Activated T-cell treated with anti-CD3 and anti-CD28 coated beads for 1 hour (primary cell): ENCODE measurements around the gene SPATA25.
"Not testable (repeated sequence)": the region's sequence is repeated elsewhere in the genome, so short reads cannot be mapped to it uniquely, and the experiment has no call there.

Experiments used
- DNase-seq: peaks from one replicate; pipeline ENCODE4 v3.0.0-alpha.2; 2020; ENCODE audit warnings: low read depth

The SPATA25 gene

GRCh38 chr20:45887346-45887715, at the start of gene SPATA25:
SPATA25 (minus strand) TSS chr20:45887622; CDS start chr20:45887590, 32 bp downstream.
- DNase-seq = no peak

GRCh38 chr20:45935416-45936046, 48.1 kb upstream of the SPATA25 start:
- no peak for DNase-seq

- DNase-seq = peak; percentile 98
These were observed 47.4 kb upstream of the SPATA25 start, which contains the start of gene PCIF1 for GRCh38 chr20:45934586-45935415. PCIF1 (plus strand) TSS chr20:45934683; CDS start chr20:45939000, 4,317 bp downstream.

GRCh38 chr20:45934046-45934585, 46.7 kb upstream of the SPATA25 start:
- no peak for DNase-seq

DNA sequence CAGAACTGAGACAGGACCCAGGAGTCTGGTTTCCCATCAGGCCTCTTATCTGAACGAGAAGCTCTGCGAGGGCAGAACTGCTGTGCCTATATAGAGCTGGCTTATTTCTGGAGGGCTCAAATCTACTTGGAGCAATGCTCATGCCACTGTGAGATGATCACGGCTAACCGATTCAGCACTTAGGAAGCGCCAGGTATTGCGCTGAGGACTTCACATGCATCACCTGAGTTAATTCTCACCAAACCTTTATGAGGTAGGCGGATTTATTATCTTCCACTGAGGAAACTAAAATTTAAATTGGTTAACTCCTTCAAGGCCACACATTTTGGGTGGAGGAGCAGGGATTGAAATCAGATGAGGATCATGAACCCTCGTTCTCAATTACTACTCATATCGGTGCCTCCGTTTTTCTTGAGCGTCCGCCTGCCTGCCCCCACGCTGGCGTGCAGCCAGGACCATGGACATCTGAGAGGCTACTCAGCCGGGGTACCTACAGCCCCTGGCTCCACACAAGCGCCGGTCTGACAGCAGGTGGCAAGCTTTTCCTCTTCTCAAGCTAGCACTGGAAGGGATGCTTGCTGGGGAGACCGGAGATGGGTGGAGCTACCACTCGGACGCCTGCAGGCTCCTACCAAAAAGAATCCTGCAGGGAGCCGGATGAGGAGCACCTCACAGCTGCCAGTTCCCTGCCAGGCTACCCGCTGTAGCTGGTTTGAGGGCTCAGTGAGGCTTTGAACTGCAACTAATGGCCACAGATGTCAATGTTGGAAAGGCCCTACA, 46.0 kb upstream of the SPATA25 start:
- peak; percentile 27 for DNase-seq

GRCh38 chr20:45931680-45932079, 44.3 kb upstream of the SPATA25 start:
- DNase-seq = not testable (repeated sequence)

DNA sequence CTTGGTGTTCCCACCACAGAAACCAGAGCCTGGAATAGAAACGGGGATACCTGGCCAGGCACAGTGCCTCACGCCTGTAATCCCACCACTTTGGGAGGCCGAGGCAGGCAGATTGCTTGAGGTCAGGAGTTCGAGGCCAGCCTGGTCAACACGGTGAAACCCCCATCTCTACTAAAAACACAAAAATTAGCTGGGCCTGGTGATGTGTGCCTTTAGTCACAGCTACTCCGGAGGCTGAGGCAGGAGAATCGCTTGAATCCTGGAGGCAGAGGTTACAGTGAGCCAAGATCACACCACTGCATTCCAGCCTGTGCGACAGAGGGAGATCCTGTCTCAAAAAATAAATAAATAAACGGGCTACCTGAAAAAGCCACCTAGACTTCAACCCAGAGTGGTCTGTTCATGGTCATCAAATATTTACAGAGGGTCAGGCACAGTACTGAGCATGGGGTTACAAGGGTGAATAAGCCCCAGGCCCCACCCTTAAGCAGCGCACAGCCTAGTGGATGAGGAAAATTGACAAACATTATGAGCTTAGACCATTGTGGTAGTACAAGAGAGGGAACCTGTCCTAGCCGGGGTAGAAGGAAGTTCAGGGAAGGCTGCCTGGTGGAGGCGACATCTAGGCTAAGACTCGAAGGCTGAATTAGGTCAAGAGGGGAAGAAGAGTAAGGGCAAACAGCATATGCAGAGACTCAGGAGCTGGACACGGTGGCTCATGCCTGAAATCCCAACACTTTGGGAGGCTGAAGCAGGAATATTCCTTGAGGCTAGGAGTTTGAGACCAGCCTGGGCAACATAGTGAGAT, 39.9 kb upstream of the SPATA25 start:
- DNase-seq = no peak

- no peak for DNase-seq
These were observed 39.3 kb upstream of the SPATA25 start for GRCh38 chr20:45926731-45927070.

DNA sequence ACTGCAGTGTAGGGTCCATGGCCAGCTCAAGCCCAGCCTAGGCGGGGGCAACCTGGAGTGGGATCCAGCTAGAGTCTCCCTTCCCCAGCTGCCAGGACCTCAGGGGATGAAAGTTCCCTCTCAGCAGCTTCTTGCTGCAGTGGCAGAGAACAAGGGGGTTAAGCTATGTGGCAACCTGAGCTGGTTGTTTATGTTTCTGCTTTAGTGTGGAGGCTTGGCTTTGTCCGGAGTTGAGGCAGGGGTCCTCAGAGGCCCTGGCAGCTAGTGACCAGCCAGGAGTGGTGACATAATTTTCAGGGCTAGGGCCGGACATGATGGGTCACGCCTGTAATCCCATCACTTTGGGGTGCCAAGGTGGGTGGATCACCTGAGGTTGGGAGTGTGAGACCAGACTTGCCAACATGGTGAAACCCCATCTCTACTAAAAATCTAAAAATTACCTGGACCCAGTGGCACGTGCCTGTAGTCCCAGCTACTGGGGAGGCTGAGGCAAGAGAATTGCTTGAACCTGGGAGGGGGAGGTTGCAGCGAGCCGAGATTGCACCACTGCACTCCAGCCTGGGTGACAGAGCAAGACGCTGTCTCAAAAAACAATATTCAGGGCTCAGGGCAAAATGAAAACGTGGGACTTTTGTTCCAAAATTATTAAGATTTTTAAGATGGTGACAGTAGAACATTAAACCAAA, 38.5 kb upstream of the SPATA25 start:
- no peak for DNase-seq

DNA sequence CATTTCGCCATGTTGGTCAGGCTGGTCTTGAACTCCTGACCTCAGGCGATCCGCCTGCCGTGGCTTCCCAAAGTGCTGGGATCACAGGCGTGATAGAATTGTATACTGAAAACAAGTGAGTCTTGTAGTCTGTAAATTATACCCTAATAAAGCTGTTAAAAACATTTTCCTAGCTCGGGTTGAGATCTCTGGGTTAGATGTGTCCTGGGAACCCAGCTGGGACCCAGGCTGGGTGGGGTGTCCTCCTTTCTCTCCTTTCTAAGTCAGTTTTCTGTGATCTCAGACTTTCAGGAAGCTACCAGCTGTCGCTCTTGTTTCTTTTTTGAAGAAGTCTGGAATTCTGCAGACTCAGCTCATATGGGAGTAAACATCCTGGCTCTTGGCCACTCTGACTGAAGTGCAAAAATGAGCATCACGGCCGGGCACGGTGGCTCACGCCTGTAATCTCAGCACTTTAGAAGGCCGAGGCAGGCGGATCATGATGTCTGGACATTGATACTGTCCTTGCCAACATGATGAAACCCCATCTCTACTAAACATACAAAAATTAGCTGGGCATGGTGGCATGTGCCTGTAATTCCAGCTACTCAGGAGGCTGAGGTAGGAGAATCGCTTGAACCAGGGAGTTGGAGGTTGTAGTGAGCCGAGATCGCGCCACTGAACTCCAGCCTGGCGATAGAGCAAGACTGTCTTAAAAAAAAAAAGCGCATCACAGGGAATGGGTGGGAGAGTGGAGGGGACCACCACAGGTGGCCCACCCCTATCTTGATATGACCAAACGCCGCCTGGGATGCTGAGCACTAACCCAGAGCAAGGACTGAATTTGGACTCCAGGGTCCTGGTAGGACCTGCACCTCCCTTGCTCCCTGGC, 37.2 kb upstream of the SPATA25 start:
- DNase-seq = no peak

- DNase-seq = no peak
These were observed 34.1 kb upstream of the SPATA25 start for GRCh38 chr20:45921337-45922189.

DNA sequence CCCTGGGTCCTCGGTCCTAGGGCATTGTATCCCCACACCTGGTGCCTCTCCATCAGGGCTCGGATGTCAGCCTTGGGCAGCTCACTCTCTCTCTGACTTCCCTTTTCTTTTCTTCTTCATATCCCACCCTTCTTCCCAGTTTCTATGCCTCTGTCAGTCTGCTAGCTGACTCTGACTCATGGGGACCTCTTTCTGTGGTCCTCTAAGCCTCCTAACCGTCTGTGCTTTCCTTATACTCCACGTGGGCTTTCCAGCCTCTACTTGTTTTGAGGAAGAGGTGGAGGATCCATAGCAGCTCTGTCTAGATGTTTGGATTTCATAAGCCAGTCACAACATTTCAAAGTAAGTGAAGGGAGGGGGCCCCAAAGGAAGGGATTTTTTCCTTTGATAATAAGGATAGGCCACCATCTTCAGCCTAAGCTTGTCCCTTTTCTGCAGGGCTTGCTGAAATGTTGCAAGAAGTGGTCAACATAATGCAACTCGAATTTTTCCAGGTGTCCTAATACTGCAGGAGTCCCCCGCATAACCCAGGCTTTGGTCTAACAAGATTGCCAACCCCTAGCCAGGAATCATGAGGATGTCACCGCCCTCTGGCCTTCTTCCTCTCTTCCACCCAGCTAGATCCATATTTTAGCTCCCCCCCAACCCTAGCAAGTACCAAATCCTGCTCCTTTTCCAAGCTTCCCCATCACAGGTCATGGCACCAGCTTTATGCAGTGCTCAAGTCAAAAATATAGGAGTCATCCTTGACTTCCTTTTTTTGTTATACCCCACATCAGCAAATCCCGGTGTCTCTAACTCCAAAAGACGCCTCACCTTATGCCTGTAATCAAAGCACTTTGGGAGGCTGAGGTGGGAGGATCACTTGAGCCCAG, 33.3 kb upstream of the SPATA25 start:
- no peak for DNase-seq

GRCh38 chr20:45919542-45920399, 32.3 kb upstream of the SPATA25 start:
- DNase-seq = no peak

GRCh38 chr20:45918779-45919537, 31.5 kb upstream of the SPATA25 start:
- no peak for DNase-seq

- no peak for DNase-seq
These were observed 30.8 kb upstream of the SPATA25 start for GRCh38 chr20:45918182-45918737.

DNA sequence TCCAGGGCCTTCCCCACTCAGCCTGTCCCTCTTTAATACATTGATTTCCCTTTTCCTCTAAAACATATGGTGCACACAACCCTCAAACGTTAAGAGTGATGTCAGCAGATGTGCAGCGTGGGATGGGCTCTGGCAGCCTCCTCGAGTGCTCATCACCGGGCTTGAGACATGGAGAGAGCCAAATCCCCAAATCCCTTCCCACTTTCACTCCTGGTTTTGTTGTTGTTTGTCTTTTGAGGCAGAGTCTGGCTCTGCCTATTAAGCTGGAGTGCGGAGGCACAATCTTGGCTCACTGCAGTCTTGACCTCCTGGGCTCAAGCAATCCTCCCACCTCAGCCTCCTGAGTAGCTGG, 30.3 kb upstream of the SPATA25 start:
- no peak for DNase-seq
